ENCODE results near the gene NFIB.

The NFIB gene

DNA sequence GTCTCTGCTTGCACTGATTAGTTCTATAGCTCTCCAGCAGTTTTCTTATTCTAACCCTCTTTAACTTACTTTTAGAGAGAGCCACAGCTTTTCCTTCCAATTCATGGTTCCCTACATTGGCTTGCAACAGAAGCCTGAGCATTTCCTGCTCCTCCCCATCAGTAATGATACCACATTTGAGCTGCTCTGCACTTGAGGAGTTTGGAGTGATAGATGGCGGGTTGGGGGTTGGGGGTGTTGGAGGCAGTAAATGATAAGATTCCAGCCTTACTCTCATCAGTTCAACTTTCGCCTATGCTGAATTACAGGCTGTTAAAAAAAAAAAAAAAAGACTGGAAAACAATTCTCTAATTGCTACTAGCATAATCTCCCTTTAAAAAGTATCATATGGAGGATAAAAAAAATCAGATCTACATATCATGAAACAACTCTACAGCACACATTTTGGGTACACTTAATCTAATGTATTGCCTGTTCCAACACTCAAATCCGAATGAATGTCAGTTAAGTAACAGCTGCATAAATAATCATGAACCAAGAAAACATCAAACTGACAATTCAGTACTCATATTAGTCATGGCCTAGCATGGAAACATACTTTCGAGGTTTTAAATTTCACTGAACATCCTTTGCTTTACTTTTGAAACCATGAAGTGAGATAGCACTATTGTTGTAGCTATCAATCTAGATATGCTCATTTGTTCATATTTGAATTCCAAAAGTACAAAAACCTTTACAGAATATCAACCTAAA lies 224.7 kb downstream of the NFIB start:
- TF ChIP-seq, protein P1, sequence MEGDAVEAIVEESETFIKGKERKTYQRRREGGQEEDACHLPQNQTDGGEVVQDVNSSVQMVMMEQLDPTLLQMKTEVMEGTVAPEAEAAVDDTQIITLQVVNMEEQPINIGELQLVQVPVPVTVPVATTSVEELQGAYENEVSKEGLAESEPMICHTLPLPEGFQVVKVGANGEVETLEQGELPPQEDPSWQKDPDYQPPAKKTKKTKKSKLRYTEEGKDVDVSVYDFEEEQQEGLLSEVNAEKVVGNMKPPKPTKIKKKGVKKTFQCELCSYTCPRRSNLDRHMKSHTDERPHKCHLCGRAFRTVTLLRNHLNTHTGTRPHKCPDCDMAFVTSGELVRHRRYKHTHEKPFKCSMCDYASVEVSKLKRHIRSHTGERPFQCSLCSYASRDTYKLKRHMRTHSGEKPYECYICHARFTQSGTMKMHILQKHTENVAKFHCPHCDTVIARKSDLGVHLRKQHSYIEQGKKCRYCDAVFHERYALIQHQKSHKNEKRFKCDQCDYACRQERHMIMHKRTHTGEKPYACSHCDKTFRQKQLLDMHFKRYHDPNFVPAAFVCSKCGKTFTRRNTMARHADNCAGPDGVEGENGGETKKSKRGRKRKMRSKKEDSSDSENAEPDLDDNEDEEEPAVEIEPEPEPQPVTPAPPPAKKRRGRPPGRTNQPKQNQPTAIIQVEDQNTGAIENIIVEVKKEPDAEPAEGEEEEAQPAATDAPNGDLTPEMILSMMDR (IDR thresholded peaks at IDR 0.05; ENCODE audit: insufficient read depth, missing control alignments), result no peak
- FAIRE-seq, result no peak

DNA sequence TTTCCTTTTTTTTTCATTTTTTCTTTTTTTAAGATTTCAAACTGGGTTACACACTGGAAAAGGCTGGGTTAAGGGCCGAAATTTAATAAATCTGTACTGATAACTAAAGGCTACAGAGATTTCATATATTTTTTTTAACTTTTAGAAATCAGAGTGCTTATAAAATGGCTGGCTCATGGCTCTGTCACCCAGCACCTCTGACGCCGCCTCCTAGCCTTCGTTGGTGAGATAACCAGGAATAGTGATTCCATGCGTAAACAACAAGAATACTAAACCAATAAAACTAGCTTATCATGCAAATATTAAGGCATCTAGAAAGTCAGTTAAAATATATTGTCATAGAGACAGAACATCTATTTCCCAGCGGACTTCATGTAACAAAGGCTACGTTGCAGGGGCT lies 226.4 kb downstream of the NFIB start:
- FAIRE-seq (no peak), DNase-seq (ENCODE audit: insufficient read length, low spot score) (no peak)
- TF ChIP-seq, protein P1 (IDR thresholded peaks at IDR 0.05; ENCODE audit: insufficient read depth, missing control alignments), result no peak

More for the DNA sequence above, 224.7 kb downstream of the NFIB start:
- no peak for DNase-seq (ENCODE audit: insufficient read length, low spot score)

- TF ChIP-seq, protein P1 (IDR thresholded peaks at IDR 0.05; ENCODE audit: insufficient read depth, missing control alignments), result no peak
- no peak for FAIRE-seq
- no peak for DNase-seq (ENCODE audit: insufficient read length, low spot score)
These were observed 227.4 kb downstream of the NFIB start for GRCh38 chr9:14086495-14086894.

DNA sequence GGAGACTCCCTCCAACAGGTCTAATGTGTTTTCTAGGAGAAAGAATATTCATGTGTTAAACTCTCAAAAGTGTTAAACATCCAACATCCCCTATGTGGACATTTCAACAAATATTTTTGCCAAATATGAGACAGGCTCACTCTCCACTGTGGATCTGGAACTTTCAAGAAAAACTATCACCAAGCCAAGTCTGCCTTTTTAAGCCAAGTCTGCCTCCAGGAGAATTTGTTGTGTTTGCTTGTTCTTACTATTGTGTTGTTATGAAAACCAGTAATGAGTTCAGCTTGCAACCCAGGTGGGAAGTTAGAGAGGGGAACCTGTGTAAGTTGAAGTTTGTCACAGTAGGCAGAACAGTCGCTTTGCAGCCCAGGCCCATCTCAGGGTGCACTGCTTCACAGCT lies 228.1 kb downstream of the NFIB start:
- TF ChIP-seq, protein P1 (IDR thresholded peaks at IDR 0.05; ENCODE audit: insufficient read depth, missing control alignments), result no peak
- FAIRE-seq (no peak), DNase-seq (ENCODE audit: insufficient read length, low spot score) (no peak)

GRCh38 chr9:14084867-14085266 lies 229.1 kb downstream of the NFIB start:
- FAIRE-seq, result no peak

GRCh38 chr9:14083366-14083765 lies 230.6 kb downstream of the NFIB start:
- no peak for FAIRE-seq

More at GRCh38 chr9:14084867-14085266, 229.1 kb downstream of the NFIB start:
- DNase-seq (ENCODE audit: insufficient read length, low spot score), result no peak
- TF ChIP-seq, protein P1 (IDR thresholded peaks at IDR 0.05; ENCODE audit: insufficient read depth, missing control alignments), result no peak

GRCh38 chr9:14082732-14083131 lies 231.2 kb downstream of the NFIB start:
- no peak for DNase-seq (ENCODE audit: insufficient read length, low spot score)
- no peak for FAIRE-seq
- TF ChIP-seq, protein P1 (IDR thresholded peaks at IDR 0.05; ENCODE audit: insufficient read depth, missing control alignments), result no peak

More at GRCh38 chr9:14083366-14083765, 230.6 kb downstream of the NFIB start:
- DNase-seq (ENCODE audit: insufficient read length, low spot score), result no peak
- TF ChIP-seq, protein P1 (IDR thresholded peaks at IDR 0.05; ENCODE audit: insufficient read depth, missing control alignments), result no peak

Data from D721Med (cell line).